Measurements from ENCODE around the gene CCNYL1. TPM values are rescaled to one million over a fixed set of nuclear protein-coding genes. Genes with fewer than 3 reads are reported as not detected.

The CCNYL1 gene
- polyA plus RNA-seq (2013, experiment 1 of 4), result 27.4 TPM
- 32.4 TPM for polyA plus RNA-seq (2013, experiment 2 of 4)
- polyA plus RNA-seq (2013, experiment 3 of 4), result 26.5 TPM
- 28.5 TPM for polyA plus RNA-seq (2013, experiment 4 of 4)

DNA sequence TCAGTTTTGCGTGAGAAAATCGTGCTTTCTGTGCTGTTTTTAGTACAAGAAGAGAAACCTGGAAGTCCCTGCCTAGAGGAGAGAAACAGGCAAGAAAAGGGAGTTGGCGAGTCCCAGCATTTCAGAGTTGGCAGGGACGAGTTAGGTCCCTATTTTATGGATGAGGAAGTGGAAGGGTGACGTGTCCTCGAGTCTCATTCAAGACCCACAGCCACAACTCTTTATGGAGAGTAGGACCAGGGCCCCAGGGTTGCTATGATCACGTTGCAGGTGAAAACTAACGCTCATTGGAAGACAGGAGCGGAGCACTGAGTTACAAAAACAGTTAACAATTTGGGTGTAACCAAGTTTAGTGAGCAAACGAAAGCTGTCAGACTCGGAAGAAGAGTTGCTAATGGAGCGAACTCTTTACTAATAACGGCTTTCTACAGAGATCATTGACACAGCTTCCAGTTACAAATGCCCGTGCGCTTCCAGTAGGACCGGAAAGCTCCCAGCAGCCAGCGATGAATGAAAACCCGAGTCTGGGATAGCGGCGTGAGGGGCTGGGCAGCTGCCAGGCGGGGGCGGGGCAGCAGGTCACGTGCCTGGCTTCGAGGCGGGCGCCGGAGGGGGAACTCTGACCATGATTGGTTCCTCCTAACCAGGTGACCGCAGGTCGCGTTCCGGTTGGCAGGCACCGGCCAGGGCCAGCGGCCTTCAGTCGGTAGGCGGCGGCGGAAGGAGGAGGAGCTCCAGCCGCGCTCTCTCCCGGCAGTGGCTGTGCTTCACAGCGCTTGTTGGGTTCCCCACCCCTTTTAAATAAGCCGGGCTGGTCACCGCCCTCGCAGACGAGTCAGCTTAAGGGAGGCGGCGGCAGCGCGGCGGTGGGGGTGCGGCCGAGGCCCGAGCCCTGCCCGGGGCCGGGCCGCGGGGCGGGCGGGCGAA, at the start of gene CCNYL1:
Gene CCNYL1 (plus strand): TSS at position 827 of the 927 bp plus-strand sequence. CDS start 257 bp downstream, outside the sequence.
- Histone ChIP-seq H3K4me3 (ENCODE audit: insufficient read depth, low read depth, low read length) (peak within 1 kb of the TSS; percentile 55), H3K27me3 (ENCODE audit: control insufficient read depth, insufficient read depth, low read length, poor library complexity, severe bottlenecking) (no peaks in the 10 kb centered on the region), H3K27ac (ENCODE audit: insufficient read depth, low read depth, low read length, poor library complexity, severe bottlenecking) (peak within 1 kb of the TSS; percentile 80), H3K9me3 (ENCODE audit: control insufficient read depth, low read length) (no peaks in the 10 kb centered on the region), H3K36me3 (ENCODE audit: control insufficient read depth, insufficient read depth, low read length) (no peaks in the 10 kb centered on the region), H3K4me1 (ENCODE audit: control insufficient read depth, insufficient read depth, low read length) (no peaks in the 10 kb centered on the region)
- 2% methylated on average over 60 of the region's 60 CpGs for WGBS, 2 experiments

DNA sequence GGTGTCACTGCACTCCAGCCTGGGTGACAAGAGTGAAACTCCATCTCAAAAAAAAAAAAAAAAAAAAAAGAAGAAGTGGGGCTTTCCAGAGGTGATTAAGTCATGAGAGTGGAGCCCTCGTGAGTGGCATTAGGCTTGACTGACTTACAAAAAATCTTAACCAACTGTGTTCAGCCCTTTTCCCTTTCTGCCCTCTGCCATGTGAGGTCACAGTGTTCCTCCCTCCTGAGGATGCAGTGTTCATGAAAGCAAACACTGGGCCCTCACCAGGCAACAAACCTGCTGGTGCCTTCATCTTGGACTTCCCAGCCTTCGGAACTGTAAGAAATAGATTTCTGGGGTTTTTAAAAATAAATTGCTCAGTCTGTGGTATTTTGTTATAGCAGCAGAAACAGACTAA, 49.2 kb upstream of the CCNYL1 start:
- no peaks in the 10 kb centered on the region for H3K4me1 ChIP-seq (ENCODE audit: control insufficient read depth, insufficient read depth, low read length)
- no peaks in the 10 kb centered on the region for H3K9me3 ChIP-seq (ENCODE audit: control insufficient read depth, low read length)
- 91 to 98% methylated on average over 2 of the region's 2 CpGs for WGBS, 2 experiments
- H3K27me3 ChIP-seq (ENCODE audit: control insufficient read depth, insufficient read depth, low read length, poor library complexity, severe bottlenecking), result no peaks in the 10 kb centered on the region
- no peak overlapping the region for H3K27ac ChIP-seq (ENCODE audit: insufficient read depth, low read depth, low read length, poor library complexity, severe bottlenecking)
- no peak overlapping the region for H3K4me3 ChIP-seq (ENCODE audit: insufficient read depth, low read depth, low read length)
- H3K36me3 ChIP-seq (ENCODE audit: control insufficient read depth, insufficient read depth, low read length), result no peaks in the 10 kb centered on the region

DNA sequence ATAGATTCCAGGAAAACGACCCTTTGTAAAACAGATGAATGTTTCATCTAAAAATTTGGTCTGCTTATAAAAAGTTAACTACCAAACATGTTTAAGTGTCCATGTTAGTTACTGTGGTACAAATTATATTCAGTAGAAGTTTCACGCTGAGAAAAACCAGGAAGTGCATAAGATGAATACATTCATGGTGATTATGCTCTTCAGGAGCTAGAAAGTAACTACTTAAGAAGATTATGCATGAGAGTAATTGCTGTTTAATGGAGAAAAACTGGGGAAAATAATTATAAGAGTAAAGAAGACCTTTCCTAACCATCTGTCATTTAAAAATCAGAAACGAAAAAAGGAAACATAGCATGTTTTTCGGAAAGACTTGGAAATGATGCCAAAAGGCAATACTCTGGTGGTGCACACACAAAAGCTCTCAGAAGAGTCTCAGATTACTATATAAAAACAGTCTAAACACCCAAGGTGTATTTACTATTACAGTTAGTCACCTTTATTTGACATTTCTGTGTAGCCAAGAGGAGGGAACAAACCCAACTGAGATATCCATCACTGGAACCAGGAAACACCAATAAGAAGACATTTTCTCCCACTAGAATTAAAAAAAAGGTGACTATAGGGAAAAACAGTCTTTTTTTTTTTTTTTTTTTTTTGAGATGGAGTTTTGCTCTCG, 47.4 kb upstream of the CCNYL1 start:
- WGBS, 2 experiments, result 91 to 94% methylated on average over 5 of the region's 5 CpGs
- no peaks in the 10 kb centered on the region for H3K27me3 ChIP-seq (ENCODE audit: control insufficient read depth, insufficient read depth, low read length, poor library complexity, severe bottlenecking)
- no peaks in the 10 kb centered on the region for H3K9me3 ChIP-seq (ENCODE audit: control insufficient read depth, low read length)
- H3K4me1 ChIP-seq (ENCODE audit: control insufficient read depth, insufficient read depth, low read length), result no peaks in the 10 kb centered on the region
- no peak overlapping the region for H3K27ac ChIP-seq (ENCODE audit: insufficient read depth, low read depth, low read length, poor library complexity, severe bottlenecking)
- no peaks in the 10 kb centered on the region for H3K36me3 ChIP-seq (ENCODE audit: control insufficient read depth, insufficient read depth, low read length)
- H3K4me3 ChIP-seq (ENCODE audit: insufficient read depth, low read depth, low read length), result no peak overlapping the region

DNA sequence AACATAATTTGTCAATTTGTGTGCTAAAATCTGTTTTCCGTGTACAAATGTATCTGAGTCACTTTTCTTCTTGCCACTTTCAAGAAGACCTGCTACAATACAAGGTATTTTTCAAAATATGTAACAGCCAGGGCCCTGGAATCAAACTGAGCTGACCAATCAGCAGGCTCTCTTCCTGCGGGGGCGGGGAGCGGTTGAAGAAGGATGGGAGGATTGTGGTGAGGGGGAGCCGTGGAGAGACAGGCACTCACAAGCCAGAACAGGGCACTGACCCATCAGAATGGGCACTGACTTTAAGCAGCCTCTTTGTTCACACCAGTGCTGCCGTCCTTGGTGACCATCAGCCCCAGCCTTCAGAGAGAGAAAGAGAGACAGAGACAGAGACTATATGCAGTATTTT, 40.6 kb upstream of the CCNYL1 start:
- Histone ChIP-seq H3K27ac (ENCODE audit: insufficient read depth, low read depth, low read length, poor library complexity, severe bottlenecking) (no peak overlapping the region), H3K4me1 (ENCODE audit: control insufficient read depth, insufficient read depth, low read length) (no peaks in the 10 kb centered on the region), H3K9me3 (ENCODE audit: control insufficient read depth, low read length) (no peaks in the 10 kb centered on the region), H3K36me3 (ENCODE audit: control insufficient read depth, insufficient read depth, low read length) (no peaks in the 10 kb centered on the region), H3K4me3 (ENCODE audit: insufficient read depth, low read depth, low read length) (no peak overlapping the region), H3K27me3 (ENCODE audit: control insufficient read depth, insufficient read depth, low read length, poor library complexity, severe bottlenecking) (no peaks in the 10 kb centered on the region)
- 56 to 60% methylated on average over 6 of the region's 6 CpGs for WGBS, 2 experiments

DNA sequence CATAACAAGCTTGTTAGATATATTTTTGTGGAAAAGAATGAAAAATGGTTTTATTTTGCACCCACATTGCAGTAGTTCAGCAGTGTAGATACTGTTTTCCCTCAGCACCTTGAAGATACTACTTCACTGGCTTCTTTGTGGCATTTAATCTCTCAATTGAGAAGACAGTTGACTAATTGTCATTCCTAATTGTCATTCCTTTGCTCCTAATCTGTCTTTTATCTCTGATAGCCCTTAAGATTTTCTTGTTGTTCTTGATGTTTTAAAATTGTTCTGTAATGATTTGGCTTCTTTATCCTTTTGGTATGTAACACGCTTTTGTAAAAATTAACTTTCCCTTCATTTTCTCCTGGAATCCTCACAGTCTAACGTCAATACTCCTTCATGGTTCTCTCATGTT, 38.0 kb upstream of the CCNYL1 start:
- H3K27ac ChIP-seq (ENCODE audit: insufficient read depth, low read depth, low read length, poor library complexity, severe bottlenecking), result no peak overlapping the region
- 77 to 85% methylated on average over 2 of the region's 2 CpGs for WGBS, 2 experiments

DNA sequence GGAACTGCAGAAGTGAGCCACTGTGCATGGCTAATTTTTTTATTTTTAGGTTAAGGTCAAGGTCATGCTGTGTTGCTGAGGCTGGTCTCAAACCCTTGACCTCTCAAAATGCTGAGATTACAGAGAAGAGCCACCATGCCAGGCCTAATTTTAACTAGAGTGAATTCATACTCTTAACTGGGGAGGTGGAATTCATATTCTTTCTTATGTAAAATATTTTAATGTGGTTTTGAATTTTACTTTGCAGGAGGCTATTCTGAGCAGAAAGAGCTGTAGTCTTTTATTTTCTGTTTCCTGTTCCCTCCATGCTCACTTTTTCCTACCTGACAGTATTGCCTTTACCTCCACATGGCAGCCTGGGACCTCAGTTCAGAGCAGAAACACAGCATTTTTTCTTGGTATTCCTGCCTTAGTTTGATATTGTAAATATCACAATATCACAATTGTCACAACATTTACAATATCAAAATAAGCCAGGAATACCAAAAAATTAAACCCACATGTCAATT, 37.1 kb upstream of the CCNYL1 start:
- Histone ChIP-seq H3K27me3 (ENCODE audit: control insufficient read depth, insufficient read depth, low read length, poor library complexity, severe bottlenecking) (no peaks in the 10 kb centered on the region), H3K27ac (ENCODE audit: insufficient read depth, low read depth, low read length, poor library complexity, severe bottlenecking) (no peak overlapping the region), H3K4me3 (ENCODE audit: insufficient read depth, low read depth, low read length) (no peak overlapping the region), H3K36me3 (ENCODE audit: control insufficient read depth, insufficient read depth, low read length) (no peaks in the 10 kb centered on the region), H3K9me3 (ENCODE audit: control insufficient read depth, low read length) (no peaks in the 10 kb centered on the region), H3K4me1 (ENCODE audit: control insufficient read depth, insufficient read depth, low read length) (no peaks in the 10 kb centered on the region)

More for the DNA sequence above, 38.0 kb upstream of the CCNYL1 start:
- Histone ChIP-seq H3K4me1 (ENCODE audit: control insufficient read depth, insufficient read depth, low read length) (no peaks in the 10 kb centered on the region), H3K4me3 (ENCODE audit: insufficient read depth, low read depth, low read length) (no peak overlapping the region), H3K27me3 (ENCODE audit: control insufficient read depth, insufficient read depth, low read length, poor library complexity, severe bottlenecking) (no peaks in the 10 kb centered on the region), H3K36me3 (ENCODE audit: control insufficient read depth, insufficient read depth, low read length) (no peaks in the 10 kb centered on the region), H3K9me3 (ENCODE audit: control insufficient read depth, low read length) (no peaks in the 10 kb centered on the region)

DNA sequence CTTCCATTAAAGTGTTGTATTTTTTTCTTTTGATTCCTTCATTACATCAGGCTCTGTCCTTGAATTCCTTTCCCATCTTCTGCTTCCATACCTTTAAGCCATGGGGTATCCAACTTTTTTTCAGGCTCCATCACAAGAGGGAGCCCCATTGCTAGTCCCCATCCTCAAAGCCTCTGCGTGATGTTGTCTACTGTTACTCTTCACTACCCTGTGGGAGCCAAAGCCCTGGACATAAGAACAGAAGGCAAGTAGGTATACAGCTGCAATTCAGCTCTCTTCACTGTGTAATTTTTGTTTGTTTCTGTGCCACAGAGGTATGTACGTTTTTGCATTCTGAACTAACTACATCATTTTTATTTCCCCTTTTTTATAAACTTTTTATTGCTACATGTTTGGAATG, 36.6 kb upstream of the CCNYL1 start:
- H3K4me3 ChIP-seq (ENCODE audit: insufficient read depth, low read depth, low read length), result no peak overlapping the region
- 40 to 56% methylated on average over 1 to 2 of the region's 2 CpGs for WGBS, 2 experiments
- no peak overlapping the region for H3K27ac ChIP-seq (ENCODE audit: insufficient read depth, low read depth, low read length, poor library complexity, severe bottlenecking)
- H3K27me3 ChIP-seq (ENCODE audit: control insufficient read depth, insufficient read depth, low read length, poor library complexity, severe bottlenecking), result no peaks in the 10 kb centered on the region
- no peaks in the 10 kb centered on the region for H3K4me1 ChIP-seq (ENCODE audit: control insufficient read depth, insufficient read depth, low read length)
- H3K9me3 ChIP-seq (ENCODE audit: control insufficient read depth, low read length), result no peaks in the 10 kb centered on the region
- H3K36me3 ChIP-seq (ENCODE audit: control insufficient read depth, insufficient read depth, low read length), result no peaks in the 10 kb centered on the region

DNA sequence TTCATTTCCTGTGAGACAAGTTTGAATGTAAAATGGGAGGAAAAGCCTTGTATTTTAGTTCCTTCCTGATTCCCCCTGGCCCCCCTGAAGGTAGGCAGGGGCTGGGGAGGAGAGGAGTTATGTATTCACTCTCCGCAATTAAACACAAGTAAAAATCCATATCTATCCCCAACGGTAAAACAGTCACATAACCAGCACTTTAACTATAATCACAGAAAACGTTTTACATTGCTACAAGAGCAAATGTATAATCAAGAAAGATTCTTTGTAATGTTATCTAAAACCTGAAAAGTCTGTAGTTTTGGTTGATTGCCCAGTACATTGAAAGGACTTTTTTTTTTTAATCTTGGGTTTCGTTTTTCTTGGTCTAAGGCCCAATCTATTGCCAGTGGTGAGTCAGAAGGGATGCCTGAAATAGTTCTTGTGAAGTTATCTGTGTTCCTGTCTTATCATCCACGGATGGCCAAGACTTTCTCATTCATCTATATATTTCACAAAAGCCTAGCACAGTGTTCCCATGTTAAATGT, 34.5 kb upstream of the CCNYL1 start:
- H3K27me3 ChIP-seq (ENCODE audit: control insufficient read depth, insufficient read depth, low read length, poor library complexity, severe bottlenecking), result no peaks in the 10 kb centered on the region
- H3K9me3 ChIP-seq (ENCODE audit: control insufficient read depth, low read length), result no peaks in the 10 kb centered on the region
- 77 to 95% methylated on average over 1 to 4 of the region's 5 CpGs for WGBS, 2 experiments
- no peak overlapping the region for H3K4me3 ChIP-seq (ENCODE audit: insufficient read depth, low read depth, low read length)
- no peaks in the 10 kb centered on the region for H3K36me3 ChIP-seq (ENCODE audit: control insufficient read depth, insufficient read depth, low read length)
- no peaks in the 10 kb centered on the region for H3K4me1 ChIP-seq (ENCODE audit: control insufficient read depth, insufficient read depth, low read length)
- no peak overlapping the region for H3K27ac ChIP-seq (ENCODE audit: insufficient read depth, low read depth, low read length, poor library complexity, severe bottlenecking)

DNA sequence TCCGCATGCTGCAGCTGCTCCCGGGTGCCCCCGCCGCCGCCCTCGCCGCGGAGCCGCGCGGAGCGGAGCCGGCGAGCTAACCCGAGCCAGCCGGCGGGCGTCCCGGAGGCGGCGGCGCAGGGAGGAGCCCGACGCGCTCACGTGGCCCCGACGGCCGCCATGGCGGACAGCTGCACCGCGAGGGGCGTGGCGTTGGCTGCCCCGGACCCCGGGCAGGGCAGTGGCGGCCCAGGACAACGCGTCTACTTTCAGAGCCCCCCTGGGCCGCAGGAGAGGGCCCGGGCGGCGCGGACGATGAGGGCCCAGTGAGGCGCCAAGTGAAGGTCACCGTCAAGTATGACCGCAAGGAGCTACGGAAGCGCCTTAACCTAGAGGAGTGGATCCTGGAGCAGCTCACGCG, 30.0 kb upstream of the CCNYL1 start:
- H3K36me3 ChIP-seq (ENCODE audit: control insufficient read depth, insufficient read depth, low read length), result no peaks in the 10 kb centered on the region
- H3K27ac ChIP-seq (ENCODE audit: insufficient read depth, low read depth, low read length, poor library complexity, severe bottlenecking), result no peak overlapping the region
- no peaks in the 10 kb centered on the region for H3K27me3 ChIP-seq (ENCODE audit: control insufficient read depth, insufficient read depth, low read length, poor library complexity, severe bottlenecking)
- no peak overlapping the region for H3K4me3 ChIP-seq (ENCODE audit: insufficient read depth, low read depth, low read length)
- H3K4me1 ChIP-seq (ENCODE audit: control insufficient read depth, insufficient read depth, low read length), result no peaks in the 10 kb centered on the region
- 57 to 59% methylated on average over 52 of the region's 52 CpGs for WGBS, 2 experiments
- no peaks in the 10 kb centered on the region for H3K9me3 ChIP-seq (ENCODE audit: control insufficient read depth, low read length)

DNA sequence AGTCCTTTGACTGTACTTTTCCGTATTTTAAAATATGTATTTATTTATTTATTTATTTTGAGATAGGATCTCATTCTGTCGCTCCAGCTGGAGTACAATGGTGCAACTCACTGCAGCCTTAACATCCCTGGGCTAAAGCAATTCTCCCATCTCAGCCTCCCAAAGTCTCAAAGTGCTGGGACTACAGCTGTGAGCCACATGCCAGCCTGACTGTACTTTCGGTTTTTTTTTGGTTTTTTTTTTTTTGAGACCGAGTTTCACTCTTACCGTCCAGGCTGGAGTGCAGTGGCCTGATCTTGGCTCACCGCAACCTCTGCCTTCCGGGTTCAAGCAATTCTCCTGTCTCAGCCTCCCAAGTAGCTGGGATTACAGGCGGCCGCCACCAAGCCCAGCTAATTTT, 28.9 kb upstream of the CCNYL1 start:
- WGBS, 2 experiments, result 96% methylated on average over 8 of the region's 9 CpGs
- no peak overlapping the region for H3K27ac ChIP-seq (ENCODE audit: insufficient read depth, low read depth, low read length, poor library complexity, severe bottlenecking)
- H3K27me3 ChIP-seq (ENCODE audit: control insufficient read depth, insufficient read depth, low read length, poor library complexity, severe bottlenecking), result no peaks in the 10 kb centered on the region

More for the DNA sequence above, 28.9 kb upstream of the CCNYL1 start:
- no peaks in the 10 kb centered on the region for H3K36me3 ChIP-seq (ENCODE audit: control insufficient read depth, insufficient read depth, low read length)
- H3K9me3 ChIP-seq (ENCODE audit: control insufficient read depth, low read length), result no peaks in the 10 kb centered on the region
- H3K4me3 ChIP-seq (ENCODE audit: insufficient read depth, low read depth, low read length), result no peak overlapping the region
- no peaks in the 10 kb centered on the region for H3K4me1 ChIP-seq (ENCODE audit: control insufficient read depth, insufficient read depth, low read length)
